HL-60/S4 treated with phorbol 12-myristate 13-acetate at 8.2 ng/mL for 4 days and 3 days (cell line): ENCODE data around the gene PDCD1LG2.

Experiments used
- in situ Hi-C: fragments of 300-500 bp; cut with MboI; formaldehyde crosslinking; loops from 2 replicates; pipeline ENCODE4 v1.15.0; 2022; ENCODE audit warnings: low sequenced_read_pairs

PDCD1LG2 gene

GRCh38 chr9:5563417-5563815 is 53.1 kb downstream of the PDCD1LG2 start:
- in situ Hi-C loops: no loop called here

DNA sequence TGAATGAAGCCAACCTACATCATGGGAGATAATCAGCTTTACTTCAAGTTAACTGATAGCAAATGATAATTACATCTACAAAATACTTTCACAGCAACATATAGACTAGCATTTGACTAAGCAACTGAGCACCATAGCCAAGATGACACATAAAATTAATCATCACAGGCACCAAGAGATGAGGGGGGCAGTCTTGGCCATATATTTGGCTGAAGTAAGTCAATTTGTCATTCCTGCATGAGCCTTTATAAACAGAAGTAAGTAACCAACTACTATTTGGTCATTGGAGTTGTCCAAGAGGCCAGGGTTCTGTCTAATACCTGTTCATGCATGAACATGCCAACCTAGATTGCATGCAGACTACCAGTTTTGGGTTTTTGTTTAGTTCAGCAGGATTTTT is 53.6 kb downstream of the PDCD1LG2 start:
- in situ Hi-C loops: no loop called here

- in situ Hi-C loops: no loop called here
These were observed 55.8 kb downstream of the PDCD1LG2 start for GRCh38 chr9:5566054-5566618.

- in situ Hi-C loops: no loop called here
These were observed 58.5 kb downstream of the PDCD1LG2 start for GRCh38 chr9:5568868-5569267.

- in situ Hi-C loops: no loop called here
These were observed 59.1 kb downstream of the PDCD1LG2 start for GRCh38 chr9:5569409-5569808.

GRCh38 chr9:5569891-5570290 is 59.6 kb downstream of the PDCD1LG2 start:
- in situ Hi-C loops: no loop called here

GRCh38 chr9:5571629-5572232 is 61.4 kb downstream of the PDCD1LG2 start:
- in situ Hi-C loops: no loop called here

- in situ Hi-C loops: no loop called here
These were observed 63.8 kb downstream of the PDCD1LG2 start for GRCh38 chr9:5574097-5574496.

- in situ Hi-C loops: loop anchor here (25.0 kb wide), 1 partner anchor 388 kb away; the partner anchor contains the start of gene INSL6
These were observed 64.7 kb downstream of the PDCD1LG2 start for GRCh38 chr9:5575000-5575399.

DNA sequence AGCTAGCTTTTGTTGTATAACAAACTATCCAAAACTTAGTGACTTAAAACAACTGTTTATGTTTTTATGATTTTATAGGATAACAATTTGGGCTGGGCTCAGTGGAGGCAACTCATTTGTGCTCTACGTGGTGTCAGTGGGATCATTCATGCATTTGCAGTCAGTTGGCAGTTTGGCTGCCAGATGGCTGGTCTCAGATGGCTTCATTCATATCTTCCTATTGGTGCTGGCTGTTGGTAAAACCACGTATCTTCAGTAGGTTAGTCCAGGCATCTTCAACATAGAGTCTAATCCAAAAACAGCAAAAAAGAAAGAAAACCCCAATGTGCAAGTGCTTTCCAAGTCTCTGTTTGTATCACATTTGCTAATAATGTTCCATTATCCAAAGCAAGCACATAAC is 66.9 kb downstream of the PDCD1LG2 start:
- in situ Hi-C loops: loop anchor here (25.0 kb wide), 1 partner anchor 390 kb away; the partner anchor contains the start of gene INSL6

- in situ Hi-C loops: loop anchor here (25.0 kb wide), 1 partner anchor 391 kb away; the partner anchor contains the start of gene INSL6
These were observed 67.8 kb downstream of the PDCD1LG2 start for GRCh38 chr9:5578018-5578697.

- in situ Hi-C loops: loop anchor here (25.0 kb wide), 1 partner anchor 391 kb away; the partner anchor contains the start of gene INSL6
These were observed 68.4 kb downstream of the PDCD1LG2 start for GRCh38 chr9:5578698-5579085.

- in situ Hi-C loops: loop anchor here (25.0 kb wide), 1 partner anchor 393 kb away; the partner anchor contains the start of gene INSL6
These were observed 69.5 kb downstream of the PDCD1LG2 start for GRCh38 chr9:5579881-5580280.

GRCh38 chr9:5580650-5581049 is 70.3 kb downstream of the PDCD1LG2 start:
- in situ Hi-C loops: loop anchor here (25.0 kb wide), 1 partner anchor 393 kb away; the partner anchor contains the start of gene INSL6

- in situ Hi-C loops: loop anchor here (25.0 kb wide), 1 partner anchor 394 kb away; the partner anchor contains the start of gene INSL6
These were observed 71.4 kb downstream of the PDCD1LG2 start for GRCh38 chr9:5581706-5582105.

DNA sequence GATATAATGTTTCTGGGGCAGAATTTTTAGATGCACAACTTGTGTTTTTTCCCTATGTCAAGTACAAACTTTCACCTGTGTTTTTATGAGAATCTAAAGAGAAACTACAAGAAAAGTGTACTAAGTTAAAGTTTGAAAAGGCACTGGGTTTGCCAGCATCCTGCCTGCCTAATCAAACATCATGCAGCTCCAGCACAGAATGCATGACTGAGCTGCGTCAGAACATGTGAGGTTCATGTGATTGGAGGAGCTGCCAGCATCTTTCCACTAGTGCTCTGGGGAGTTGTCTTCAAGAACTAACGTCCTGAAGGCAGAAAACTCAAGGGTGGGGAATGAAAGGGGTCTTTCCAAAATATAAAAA is 72.5 kb downstream of the PDCD1LG2 start:
- in situ Hi-C loops: loop anchor here (25.0 kb wide), 1 partner anchor 396 kb away; the partner anchor contains the start of gene INSL6

DNA sequence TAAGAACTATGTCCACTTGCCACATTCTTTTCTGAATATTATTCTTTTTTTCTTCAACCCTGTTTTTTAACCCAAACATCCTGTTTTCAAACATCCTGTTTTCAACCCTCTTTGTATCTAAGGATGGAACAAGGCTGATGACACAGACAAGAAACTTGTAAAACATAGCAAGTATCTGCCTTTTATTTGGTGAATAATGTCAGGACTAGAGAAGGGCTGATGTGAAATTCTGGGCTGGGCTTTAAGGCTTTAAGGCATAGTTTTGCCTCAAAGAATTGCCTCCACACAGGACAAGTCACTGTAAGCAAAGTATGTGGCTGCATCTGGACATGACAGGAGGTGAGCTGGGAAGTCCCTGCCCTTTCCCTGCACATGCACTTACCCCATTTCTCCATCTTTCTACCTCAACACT is 76.1 kb downstream of the PDCD1LG2 start:
- in situ Hi-C loops: loop anchor here (25.0 kb wide), 1 partner anchor 399 kb away; the partner anchor contains the start of gene INSL6

DNA sequence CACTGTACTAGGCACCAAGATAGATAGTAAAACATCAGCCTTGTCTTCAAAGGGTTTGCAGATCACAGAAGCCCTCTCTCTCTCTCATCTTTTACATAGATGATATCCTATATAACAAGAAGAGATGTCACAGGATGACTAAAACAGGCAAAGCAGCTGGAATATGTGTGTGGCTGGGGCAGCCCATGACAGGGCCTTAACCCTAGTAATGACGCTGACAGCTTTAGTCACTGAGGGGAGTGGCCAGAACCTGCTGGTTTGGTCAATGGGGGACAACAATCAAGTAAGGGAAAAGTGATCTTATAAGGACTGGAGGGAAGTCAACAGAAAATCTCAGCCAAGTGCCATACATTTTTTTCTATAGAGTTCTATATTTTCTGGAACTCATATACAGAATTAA is 76.7 kb downstream of the PDCD1LG2 start:
- in situ Hi-C loops: loop anchor here (25.0 kb wide), 1 partner anchor 400 kb away; the partner anchor contains the start of gene INSL6

DNA sequence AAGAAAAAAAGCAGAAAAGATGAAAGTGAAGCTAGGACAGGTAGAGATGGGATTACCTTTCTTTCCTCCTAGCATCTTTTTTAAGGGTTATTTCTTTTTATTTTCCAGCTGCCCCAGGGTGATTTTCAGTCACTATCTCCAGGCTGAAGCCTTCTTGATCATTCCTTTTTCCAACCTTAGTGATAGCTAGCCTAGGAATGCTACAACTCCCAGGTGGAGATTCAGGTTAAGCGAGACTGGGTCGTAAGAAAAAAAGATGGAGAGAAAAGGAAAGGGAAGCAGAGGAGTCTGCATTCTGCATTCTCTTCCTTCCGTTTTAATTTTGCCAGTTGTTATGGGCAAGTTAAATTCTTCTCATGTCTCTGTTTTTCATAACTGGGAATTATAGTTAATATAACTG is 81.9 kb downstream of the PDCD1LG2 start:
- in situ Hi-C loops: loop anchor here (25.0 kb wide), 1 partner anchor 405 kb away; the partner anchor contains the start of gene INSL6

DNA sequence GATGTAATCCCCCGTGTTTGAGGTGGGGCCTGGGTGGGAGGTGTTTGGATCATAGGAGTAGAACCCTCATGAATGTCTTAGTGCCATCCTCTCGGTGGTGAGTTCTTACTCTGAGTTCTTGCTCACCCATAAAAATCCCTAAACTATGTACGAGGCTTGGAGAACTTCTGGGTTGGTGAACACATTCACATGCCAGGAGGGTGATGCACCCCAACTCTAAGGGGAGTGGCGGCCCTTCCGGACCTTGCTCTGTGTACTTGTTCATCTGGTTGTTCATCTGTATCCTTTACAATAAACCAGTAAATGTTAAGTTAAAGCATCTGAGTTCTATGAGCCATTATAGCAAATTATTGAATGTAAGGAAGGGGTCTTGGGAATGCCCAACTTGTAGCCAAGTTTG is 82.6 kb downstream of the PDCD1LG2 start:
- in situ Hi-C loops: loop anchor here (25.0 kb wide), 1 partner anchor 406 kb away; the partner anchor contains the start of gene INSL6

DNA sequence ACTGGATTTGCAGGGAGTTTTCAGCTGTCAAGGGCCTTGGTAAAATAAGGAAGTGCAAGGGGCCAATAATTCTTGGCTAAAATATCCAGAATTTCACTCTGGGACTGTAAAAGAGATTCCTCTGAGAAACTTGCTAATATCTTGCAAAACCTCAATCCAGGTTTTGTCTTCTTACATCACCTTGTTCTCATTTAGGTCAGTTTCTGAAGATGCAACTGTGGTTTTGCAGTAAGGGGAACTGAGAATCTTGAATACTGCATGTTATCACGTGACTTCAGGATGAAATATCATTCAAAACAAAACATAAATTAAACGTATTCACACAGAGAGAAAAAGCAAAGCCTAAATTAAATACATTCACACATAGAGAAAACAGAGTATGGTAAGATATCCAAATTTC is 83.6 kb downstream of the PDCD1LG2 start:
- in situ Hi-C loops: loop anchor here (25.0 kb wide), 1 partner anchor 407 kb away; the partner anchor contains the start of gene INSL6
